GM23338 (cell line): Measurements from ENCODE around the gene CPLX1.

ENCODE experiments used
- CTCF ChIP-seq, 2 experiments: fragments of 200-600 bp in 1 of 2; sonication (generic) in 1 of 2; conservative IDR thresholded peaks; 2 replicates each; pipeline versions ENCODE4 v1.5.1 to v1.6.1; 2016 to 2017; ENCODE audit warnings: antibody characterized with exemption in 2 of 2, low read depth in 2 of 2, mild to moderate bottlenecking in 2 of 2, moderate library complexity in 1 of 2
- EZH2 ChIP-seq: fragments of 200-600 bp; sonication (generic); IDR thresholded peaks from one replicate; pipeline ENCODE4 v1.8.0; 2017; ENCODE audit warnings: antibody characterized with exemption, mild to moderate bottlenecking, low read depth; ENCODE audit not compliant: unreplicated experiment
- JUNB ChIP-seq: IDR thresholded peaks from one replicate; pipeline ENCODE4 v1.6.1; 2016; ENCODE audit warnings: antibody characterized with exemption; ENCODE audit not compliant: unreplicated experiment
- POLR2AphosphoS5 ChIP-seq: IDR thresholded peaks from 2 replicates; pipeline ENCODE4 v1.6.1; 2016; ENCODE audit warnings: antibody characterized with exemption, low read depth
- REST ChIP-seq: IDR thresholded peaks from one replicate; pipeline ENCODE4 v1.6.1; 2018; ENCODE audit warnings: antibody characterized with exemption; ENCODE audit not compliant: unreplicated experiment
- ZNF114 ChIP-seq: fragments of 250-450 bp; sonication (Bioruptor Pico); IDR thresholded peaks from 2 replicates; pipeline ENCODE4 v1.5.0; 2020; ENCODE audit warnings: mild to moderate bottlenecking, moderate library complexity
- ZNF331 ChIP-seq: fragments of 250-450 bp; sonication (Bioruptor Pico); IDR thresholded peaks from 2 replicates; pipeline ENCODE4 v1.5.0; 2020; ENCODE audit warnings: low read depth, mild to moderate bottlenecking, moderate library complexity

- TF ChIP-seq ZNF331 (no peak), CTCF (conservative IDR thresholded peaks at IDR 0.05; ENCODE audit: low read depth in 2 of 2) (no peak), ZNF114 (no peak), REST (no peak), EZH2 (no peak), JUNB (no peak), POLR2AphosphoS5 (no peak)
Observed at GRCh38 chr4:770022-770421, 55.9 kb downstream of the CPLX1 start.
